Right forelimb (tissue), 1 donor: ENCODE results near the gene CLK1.
"Not testable (repeated sequence)": the region's sequence is repeated elsewhere in the genome, so short reads cannot be mapped to it uniquely, and the experiment has no call there.

Experiments
- DNase-seq: peaks from one replicate; pipeline ENCODE4 v3.0.0-alpha.2; 2018

The CLK1 gene

GRCh38 chr2:200864176-200865034, at the start of gene CLK1:
Gene CLK1 (minus strand): TSS chr2:200864658. CDS start chr2:200861862, 2,796 bp downstream.
- DNase-seq = peak; percentile 98

- no peak for DNase-seq
These were observed 49.2 kb upstream of the CLK1 start for GRCh38 chr2:200913654-200914053.

GRCh38 chr2:200909958-200910357, 45.5 kb upstream of the CLK1 start:
- no peak for DNase-seq

- DNase-seq = peak; percentile 66
These were observed 41.3 kb upstream of the CLK1 start for GRCh38 chr2:200905618-200906296.

GRCh38 chr2:200901459-200902072, 37.1 kb upstream of the CLK1 start:
- DNase-seq = peak; percentile 64

GRCh38 chr2:200899482-200899881, 35.0 kb upstream of the CLK1 start:
- no peak for DNase-seq

GRCh38 chr2:200888704-200889625, 24.5 kb upstream of the CLK1 start, which contains the start of the genes NIF3L1 and PPIL3:
Gene NIF3L1 (plus strand): TSS chr2:200889371. CDS start chr2:200891944, 2,573 bp downstream.
Gene PPIL3 (minus strand): TSS chr2:200889077. CDS start chr2:200887615, 1,462 bp downstream.
- DNase-seq = peak; percentile 98

- DNase-seq = not testable (repeated sequence)
These were observed 17.3 kb upstream of the CLK1 start for GRCh38 chr2:200881715-200882249.

GRCh38 chr2:200878289-200878880, 13.9 kb upstream of the CLK1 start:
- no peak for DNase-seq

- no peak for DNase-seq
These were observed 13.0 kb upstream of the CLK1 start for GRCh38 chr2:200877443-200877842.

GRCh38 chr2:200873560-200873959, 9.1 kb upstream of the CLK1 start:
- DNase-seq = no peak

GRCh38 chr2:200871151-200871550, 6.7 kb upstream of the CLK1 start:
- no peak for DNase-seq

GRCh38 chr2:200869014-200869413, 4.6 kb upstream of the CLK1 start:
- no peak for DNase-seq

- no peak for DNase-seq
These were observed 679 bp downstream of the CLK1 start for GRCh38 chr2:200863782-200864175.

- no peak for DNase-seq
These were observed 1.9 kb downstream of the CLK1 start for GRCh38 chr2:200862532-200863000.

- DNase-seq = no peak
These were observed 2.8 kb downstream of the CLK1 start for GRCh38 chr2:200861617-200862155.

- DNase-seq = no peak
These were observed 4.2 kb downstream of the CLK1 start for GRCh38 chr2:200860092-200860795.

GRCh38 chr2:200856806-200857205, 7.7 kb downstream of the CLK1 start:
- no peak for DNase-seq

- no peak for DNase-seq
These were observed 11.9 kb downstream of the CLK1 start for GRCh38 chr2:200852605-200853004.
